ENCODE results near the gene MCEE. TPM values are rescaled to one million over a fixed set of nuclear protein-coding genes. Genes with fewer than 3 reads are reported as not detected.

The MCEE gene
- total RNA-seq, 6 donors from 2014 or later, result 6.8 to 37.7 (median 18.6) TPM

GRCh38 chr2:71068218-71069035 lies 61.6 kb downstream of the MCEE start, which contains the start of gene NAGK:
Gene NAGK, plus strand, starts transcription at chr2:71068648. Its CDS starts 36 bp downstream, at chr2:71068684.
- TF ChIP-seq POLR2AphosphoS5 (IDR thresholded peaks at IDR 0.05) (peak; percentile 100), CTCF (IDR thresholded peaks at IDR 0.05) (peak in 3 of 6 experiments; percentile 18 to 34 (median 32)), POLR2A (IDR thresholded peaks at IDR 0.05) (peak; percentile 99 to 100 (median 100)), EP300 (IDR thresholded peaks at IDR 0.05) (peak in 1 of 4 donors; percentile 71)
- Histone ChIP-seq H3K27ac (peak within 1 kb of the TSS; percentile 92 to 99 (median 94)), H3K9me3 (no peaks in the 10 kb centered on the region), H3K4me1 (peaks cover 34 to 54% (median 48%) of the 10 kb centered on the region in 4 donors), H3K4me3 (peak within 1 kb of the TSS; percentile 52 to 91 (median 66)), H3K36me3 (peaks cover 0 to 16% (median 8%) of the 10 kb centered on the region in 4 donors), H3K27me3 (no peaks in the 10 kb centered on the region)
- ATAC-seq (ENCODE audit: low FRiP score in 2 of 2), result peak; percentile 95 to 96
- DNase-seq, result peak; percentile 95 to 99
- WGBS, 2 donors, result 1 to 4% methylated on average over 7 to 53 of the region's 66 CpGs

- Histone ChIP-seq H3K27ac (peak overlapping the region; percentile 92 to 99 (median 94)), H3K27me3 (no peaks in the 10 kb centered on the region), H3K4me1 (peaks cover 33 to 50% (median 43%) of the 10 kb centered on the region in 4 donors), H3K36me3 (peaks cover 0 to 8% (median under 1%) of the 10 kb centered on the region in 4 donors), H3K4me3 (peak overlapping the region; percentile 52 to 91 (median 66)), H3K9me3 (no peaks in the 10 kb centered on the region)
- DNase-seq (peak in 1 of 2 donors; percentile 32), ATAC-seq (ENCODE audit: low FRiP score in 2 of 2) (peak; percentile 6 to 34)
- 8 to 18% methylated on average over 13 to 25 of the region's 26 CpGs for WGBS, 2 donors
- TF ChIP-seq EP300 (IDR thresholded peaks at IDR 0.05) (no peak), CTCF (IDR thresholded peaks at IDR 0.05) (no peak), POLR2AphosphoS5 (IDR thresholded peaks at IDR 0.05) (no peak), POLR2A (IDR thresholded peaks at IDR 0.05) (no peak)
Measured at GRCh38 chr2:71067567-71068217, 62.3 kb downstream of the MCEE start.

- Histone ChIP-seq H3K4me3 (no peak overlapping the region), H3K27me3 (no peaks in the 10 kb centered on the region), H3K27ac (no peak overlapping the region), H3K36me3 (peaks cover 0 to 3% (median 0%) of the 10 kb centered on the region in 4 donors), H3K9me3 (no peaks in the 10 kb centered on the region), H3K4me1 (peaks cover 29 to 42% (median 36%) of the 10 kb centered on the region in 4 donors)
- no peak for ATAC-seq (ENCODE audit: low FRiP score in 2 of 2)
- WGBS, 2 donors, result 80 to 86% methylated on average over 3 of the region's 3 CpGs
- TF ChIP-seq POLR2A (IDR thresholded peaks at IDR 0.05) (no peak), EP300 (IDR thresholded peaks at IDR 0.05) (no peak), POLR2AphosphoS5 (IDR thresholded peaks at IDR 0.05) (no peak), CTCF (IDR thresholded peaks at IDR 0.05) (no peak)
- DNase-seq, result no peak
Measured at GRCh38 chr2:71066856-71067255, 63.2 kb downstream of the MCEE start.

- Histone ChIP-seq H3K4me1 (peaks cover 14 to 23% (median 19%) of the 10 kb centered on the region in 4 donors), H3K9me3 (no peaks in the 10 kb centered on the region), H3K4me3 (no peak overlapping the region), H3K27me3 (no peaks in the 10 kb centered on the region), H3K27ac (peak overlapping the region; percentile 54 to 86 (median 72)), H3K36me3 (no peaks in the 10 kb centered on the region)
- peak in 1 of 2 donors; percentile 30 for ATAC-seq (ENCODE audit: low FRiP score in 2 of 2)
- 56 to 68% methylated on average over 7 of the region's 7 CpGs for WGBS, 2 donors
- peak in 1 of 2 donors; percentile 34 for DNase-seq
- peak in 1 of 2 donors; percentile 72 for TF ChIP-seq POLR2AphosphoS5 (IDR thresholded peaks at IDR 0.05)
- no peak for TF ChIP-seq EP300 (IDR thresholded peaks at IDR 0.05)
- TF ChIP-seq POLR2A (IDR thresholded peaks at IDR 0.05), result peak in 1 of 4 donors; percentile 58
- no peak for TF ChIP-seq CTCF (IDR thresholded peaks at IDR 0.05)
Measured at GRCh38 chr2:71064754-71065621, 65.0 kb downstream of the MCEE start.
